Thyroid gland (tissue), 4 donors: ENCODE data around the gene RXRB.

Experiments used
- POLR2A ChIP-seq, 2 donors: fragments of 450-650 bp; IDR thresholded peaks; one replicate each; pipeline ENCODE4 v1.6.1; 2017; ENCODE audit warnings: antibody characterized with exemption in 2 of 2, mild to moderate bottlenecking in 2 of 2, moderate library complexity in 1 of 2
- TF ChIP-seq, protein P1 (sequence below), 6 experiments: fragments of 200-600 bp in 3 of 6; fragments of 450-650 bp in 3 of 6; sonication (generic) in 3 of 6; IDR thresholded peaks; one replicate each; pipeline ENCODE4 v1.5.1; 2016 to 2019; ENCODE audit warnings: antibody characterized with exemption in 6 of 6, mild to moderate bottlenecking in 2 of 6, inconsistent platforms in 1 of 6, moderate library complexity in 1 of 6

DNA sequence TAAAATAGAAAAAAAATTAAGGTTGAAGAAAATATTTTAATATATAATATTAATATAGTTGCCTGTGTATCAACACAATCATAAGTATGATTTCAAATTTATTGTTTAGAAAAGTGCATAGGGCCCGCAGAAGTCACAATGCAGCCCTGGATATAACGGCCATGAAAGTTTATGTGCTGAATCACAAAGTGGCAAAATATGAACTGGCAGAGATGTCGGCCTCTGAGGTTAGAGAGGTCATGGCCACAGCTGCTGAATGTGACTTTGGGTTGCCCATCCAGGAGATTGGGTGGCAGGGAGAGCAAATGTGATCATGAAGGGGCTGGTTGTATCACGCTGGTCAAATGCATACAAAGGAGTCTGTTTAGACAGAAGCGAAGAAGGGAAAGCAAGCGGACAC is 43.9 kb downstream of the RXRB start:
- no peak for TF ChIP-seq POLR2A (IDR thresholded peaks at IDR 0.05)
- TF ChIP-seq, protein P1, sequence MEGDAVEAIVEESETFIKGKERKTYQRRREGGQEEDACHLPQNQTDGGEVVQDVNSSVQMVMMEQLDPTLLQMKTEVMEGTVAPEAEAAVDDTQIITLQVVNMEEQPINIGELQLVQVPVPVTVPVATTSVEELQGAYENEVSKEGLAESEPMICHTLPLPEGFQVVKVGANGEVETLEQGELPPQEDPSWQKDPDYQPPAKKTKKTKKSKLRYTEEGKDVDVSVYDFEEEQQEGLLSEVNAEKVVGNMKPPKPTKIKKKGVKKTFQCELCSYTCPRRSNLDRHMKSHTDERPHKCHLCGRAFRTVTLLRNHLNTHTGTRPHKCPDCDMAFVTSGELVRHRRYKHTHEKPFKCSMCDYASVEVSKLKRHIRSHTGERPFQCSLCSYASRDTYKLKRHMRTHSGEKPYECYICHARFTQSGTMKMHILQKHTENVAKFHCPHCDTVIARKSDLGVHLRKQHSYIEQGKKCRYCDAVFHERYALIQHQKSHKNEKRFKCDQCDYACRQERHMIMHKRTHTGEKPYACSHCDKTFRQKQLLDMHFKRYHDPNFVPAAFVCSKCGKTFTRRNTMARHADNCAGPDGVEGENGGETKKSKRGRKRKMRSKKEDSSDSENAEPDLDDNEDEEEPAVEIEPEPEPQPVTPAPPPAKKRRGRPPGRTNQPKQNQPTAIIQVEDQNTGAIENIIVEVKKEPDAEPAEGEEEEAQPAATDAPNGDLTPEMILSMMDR (IDR thresholded peaks at IDR 0.05), result no peak
